Calu3 (cell line): ENCODE data around the gene TMCC1. TPM values are rescaled to one million over a fixed set of nuclear protein-coding genes. Genes with fewer than 3 reads are reported as not detected.

Source experiments
- BruUV-seq: library from RNA; stranded (reverse); fragments of 400-500 nt; replicated peaks from 2 replicates; lab custom pipeline; 2021; lab: Mats Ljungman, UMichigan
- CTCF ChIA-PET: fragments of 300-600 bp; sonication (Branson Sonifier 250); formaldehyde crosslinking; loops from one replicate; lab custom pipeline; 2022; ENCODE audit warnings: antibody characterized with exemption; lab: Charles Lee
- DNase-seq: peaks from one replicate; pipeline ENCODE4 v3.0.0; 2022
- H3K27ac Mint-ChIP-seq: one replicate; pipeline ENCODE4 v1.8.0; 2022; ENCODE audit warnings: mixed read lengths; ENCODE audit not compliant: unreplicated experiment
- H3K27me3 Mint-ChIP-seq: one replicate; pipeline ENCODE4 v1.8.0; 2022; ENCODE audit warnings: mixed read lengths; ENCODE audit not compliant: unreplicated experiment
- H3K36me3 Mint-ChIP-seq: one replicate; pipeline ENCODE4 v1.8.0; 2022; ENCODE audit warnings: mild to moderate bottlenecking, moderate library complexity, mixed read lengths; ENCODE audit not compliant: insufficient read depth, unreplicated experiment
- H3K4me1 Mint-ChIP-seq: one replicate; pipeline ENCODE4 v1.8.0; 2022; ENCODE audit warnings: mild to moderate bottlenecking, low read depth, mixed read lengths; ENCODE audit not compliant: unreplicated experiment
- H3K4me3 Mint-ChIP-seq: one replicate; pipeline ENCODE4 v1.8.0; 2022; ENCODE audit warnings: mild to moderate bottlenecking, low read depth, moderate library complexity, mixed read lengths; ENCODE audit not compliant: unreplicated experiment
- H3K9me3 Mint-ChIP-seq: one replicate; pipeline ENCODE4 v1.8.0; 2022; ENCODE audit warnings: low read depth, mixed read lengths; ENCODE audit not compliant: unreplicated experiment
- intact Hi-C: fragments of 100-400 bp; cut with micrococcal nuclease; formaldehyde crosslinking; loops from one replicate; pipeline ENCODE4 v1.10.0; 2022; ENCODE audit not compliant: unreplicated experiment
- total RNA-seq: library from RNA; stranded (reverse); gene quantifications from 2 replicates; pipeline ENCODE4 v1.2.3, GENCODE V29; 2022
- TF ChIP-seq, protein P1 (sequence below): fragments of 200-600 bp; IDR thresholded peaks from one replicate; pipeline ENCODE4 v1.8.0; 2022; ENCODE audit warnings: antibody characterized with exemption; ENCODE audit not compliant: unreplicated experiment

Gene TMCC1
- total RNA-seq, 1 experiment from 2014 or later, result 57.2 TPM

- H3K27me3 Mint-ChIP-seq, result no peaks in the 10 kb centered on the region
- DNase-seq, result no peak
- CTCF ChIA-PET, result interaction anchor here (0.6 kb wide), 1 partner anchor 61 kb away, joined by 3 read pairs; no protein-coding TSS in a partner anchor
- no peaks in the 10 kb centered on the region for H3K4me1 Mint-ChIP-seq
- H3K9me3 Mint-ChIP-seq, result peaks cover 21% of the 10 kb centered on the region
- BruUV-seq, result no TSS peak
- peaks cover 5% of the 10 kb centered on the region for H3K36me3 Mint-ChIP-seq
- no peak overlapping the region for H3K27ac Mint-ChIP-seq
- no peak overlapping the region for H3K4me3 Mint-ChIP-seq
- TF ChIP-seq, protein P1, sequence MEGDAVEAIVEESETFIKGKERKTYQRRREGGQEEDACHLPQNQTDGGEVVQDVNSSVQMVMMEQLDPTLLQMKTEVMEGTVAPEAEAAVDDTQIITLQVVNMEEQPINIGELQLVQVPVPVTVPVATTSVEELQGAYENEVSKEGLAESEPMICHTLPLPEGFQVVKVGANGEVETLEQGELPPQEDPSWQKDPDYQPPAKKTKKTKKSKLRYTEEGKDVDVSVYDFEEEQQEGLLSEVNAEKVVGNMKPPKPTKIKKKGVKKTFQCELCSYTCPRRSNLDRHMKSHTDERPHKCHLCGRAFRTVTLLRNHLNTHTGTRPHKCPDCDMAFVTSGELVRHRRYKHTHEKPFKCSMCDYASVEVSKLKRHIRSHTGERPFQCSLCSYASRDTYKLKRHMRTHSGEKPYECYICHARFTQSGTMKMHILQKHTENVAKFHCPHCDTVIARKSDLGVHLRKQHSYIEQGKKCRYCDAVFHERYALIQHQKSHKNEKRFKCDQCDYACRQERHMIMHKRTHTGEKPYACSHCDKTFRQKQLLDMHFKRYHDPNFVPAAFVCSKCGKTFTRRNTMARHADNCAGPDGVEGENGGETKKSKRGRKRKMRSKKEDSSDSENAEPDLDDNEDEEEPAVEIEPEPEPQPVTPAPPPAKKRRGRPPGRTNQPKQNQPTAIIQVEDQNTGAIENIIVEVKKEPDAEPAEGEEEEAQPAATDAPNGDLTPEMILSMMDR, result no peak
- intact Hi-C loops, result no loop called here
These were observed 25.8 kb upstream of the TMCC1 start for GRCh38 chr3:129919357-129919756.

DNA sequence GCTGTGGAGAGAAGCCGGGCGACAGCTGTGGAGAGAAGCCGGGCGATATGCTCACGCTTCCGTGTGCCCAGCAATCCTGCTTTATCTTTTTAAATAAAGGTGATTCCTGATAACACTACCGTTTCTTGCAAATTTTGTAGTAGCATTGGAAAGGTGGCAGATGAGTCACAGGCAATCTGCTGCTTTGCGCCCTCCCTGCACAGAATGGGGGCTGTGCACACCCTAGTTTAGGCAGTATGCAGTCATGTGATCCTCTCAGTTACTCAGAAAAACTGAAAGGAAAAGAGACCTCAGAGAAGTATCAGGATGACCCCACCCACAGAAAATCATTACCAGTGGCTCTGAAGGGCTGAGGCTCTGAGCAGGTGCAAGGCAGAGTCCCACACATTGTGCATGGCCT lies 24.9 kb upstream of the TMCC1 start:
- intact Hi-C loops, result no loop called here
- CTCF ChIA-PET, result no interaction called here
- no peaks in the 10 kb centered on the region for H3K4me1 Mint-ChIP-seq
- DNase-seq, result no peak
- H3K36me3 Mint-ChIP-seq, result peaks cover 5% of the 10 kb centered on the region
- peaks cover 21% of the 10 kb centered on the region for H3K9me3 Mint-ChIP-seq
- H3K27me3 Mint-ChIP-seq, result no peaks in the 10 kb centered on the region
- TF ChIP-seq, protein P1, result no peak
- BruUV-seq, result no TSS peak
- H3K27ac Mint-ChIP-seq, result no peak overlapping the region
- H3K4me3 Mint-ChIP-seq, result no peak overlapping the region

- no peaks in the 10 kb centered on the region for H3K27me3 Mint-ChIP-seq
- peaks cover 5% of the 10 kb centered on the region for H3K36me3 Mint-ChIP-seq
- H3K27ac Mint-ChIP-seq, result no peak overlapping the region
- TF ChIP-seq, protein P1, result no peak
- no peak overlapping the region for H3K4me3 Mint-ChIP-seq
- CTCF ChIA-PET, result no interaction called here
- H3K9me3 Mint-ChIP-seq, result peaks cover 21% of the 10 kb centered on the region
- intact Hi-C loops, result no loop called here
- H3K4me1 Mint-ChIP-seq, result no peaks in the 10 kb centered on the region
- no peak for DNase-seq
- no TSS peak for BruUV-seq
These were observed 24.0 kb upstream of the TMCC1 start for GRCh38 chr3:129917423-129918007.

DNA sequence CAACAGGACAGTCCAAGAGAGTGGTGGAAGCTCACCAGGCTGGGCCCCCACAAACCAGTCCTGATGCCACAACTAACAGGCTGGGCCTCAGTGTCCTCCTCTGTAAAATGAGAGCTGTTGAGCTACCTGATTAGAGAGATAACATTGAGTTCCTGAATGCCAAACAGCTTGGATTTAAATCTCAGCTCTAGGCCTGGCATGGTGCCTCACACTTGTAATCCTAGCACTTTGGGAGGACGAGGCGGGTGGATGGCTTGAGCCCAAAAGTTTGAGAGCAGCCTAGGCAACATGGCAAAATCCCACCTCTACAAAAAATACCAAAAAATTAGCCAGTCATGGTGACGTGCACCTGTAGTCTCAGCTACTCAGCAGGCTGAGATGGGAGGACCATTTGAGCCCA lies 20.1 kb upstream of the TMCC1 start:
- H3K4me3 Mint-ChIP-seq, result no peak overlapping the region
- H3K4me1 Mint-ChIP-seq, result peaks cover 10% of the 10 kb centered on the region
- no peak overlapping the region for H3K27ac Mint-ChIP-seq
- TF ChIP-seq, protein P1, result no peak
- intact Hi-C loops, result no loop called here
- H3K36me3 Mint-ChIP-seq, result peaks cover 5% of the 10 kb centered on the region
- no peaks in the 10 kb centered on the region for H3K27me3 Mint-ChIP-seq
- BruUV-seq, result no TSS peak
- H3K9me3 Mint-ChIP-seq, result peaks cover 19% of the 10 kb centered on the region
- CTCF ChIA-PET, result interaction anchor here (0.6 kb wide), 1 partner anchor 255 kb away, joined by 10 read pairs; no protein-coding TSS in a partner anchor
- no peak for DNase-seq
